ENCODE data around the gene CNTLN. TPM values are rescaled to one million over a fixed set of nuclear protein-coding genes. Genes with fewer than 3 reads are reported as not detected.

Gene CNTLN
- total RNA-seq, 1 donor, result 17.7 TPM

DNA sequence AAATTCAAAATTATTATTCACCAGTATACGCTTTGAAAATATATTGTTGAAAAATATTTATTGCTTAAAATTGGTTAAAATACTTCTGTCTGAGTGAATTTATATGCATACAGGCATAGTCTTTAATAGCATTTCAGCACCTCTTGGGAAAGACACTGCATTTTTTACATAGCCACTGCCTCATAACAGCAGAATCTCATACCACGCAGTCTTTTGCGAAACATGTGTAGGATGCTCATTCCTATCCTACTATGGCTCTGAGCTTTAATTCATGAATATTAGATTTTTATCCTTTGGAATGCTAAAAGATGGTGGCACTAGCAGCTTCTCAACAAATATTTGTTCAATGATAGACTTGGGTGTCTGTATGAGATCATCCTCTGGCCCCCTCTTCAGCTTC is 350.1 kb downstream of the CNTLN start:
- Histone ChIP-seq H3K4me2 (ENCODE audit: insufficient read depth, low read length) (no peak overlapping the region), H3K79me2 (ENCODE audit: insufficient read depth, low read length) (no peaks in the 10 kb centered on the region), H3K27me3 (ENCODE audit: insufficient read depth, low read length) (no peaks in the 10 kb centered on the region), H3K36me3 (ENCODE audit: insufficient read depth, low read length) (peaks cover 4% of the 10 kb centered on the region), H3K4me3 (ENCODE audit: insufficient read depth, low read length) (no peak overlapping the region), H3K4me1 (ENCODE audit: insufficient read depth, low read length) (no peaks in the 10 kb centered on the region), H2AFZ (ENCODE audit: low read length) (no peak overlapping the region), H3K27ac (ENCODE audit: low read depth, low read length) (no peak overlapping the region), H3K9me3 (ENCODE audit: low read depth, low read length) (no peaks in the 10 kb centered on the region), H4K20me1 (ENCODE audit: insufficient read depth, low read length) (no peaks in the 10 kb centered on the region)
- DNase-seq (ENCODE audit: insufficient read length, low spot score, missing footprints), result no peak
- TF ChIP-seq, protein P1, sequence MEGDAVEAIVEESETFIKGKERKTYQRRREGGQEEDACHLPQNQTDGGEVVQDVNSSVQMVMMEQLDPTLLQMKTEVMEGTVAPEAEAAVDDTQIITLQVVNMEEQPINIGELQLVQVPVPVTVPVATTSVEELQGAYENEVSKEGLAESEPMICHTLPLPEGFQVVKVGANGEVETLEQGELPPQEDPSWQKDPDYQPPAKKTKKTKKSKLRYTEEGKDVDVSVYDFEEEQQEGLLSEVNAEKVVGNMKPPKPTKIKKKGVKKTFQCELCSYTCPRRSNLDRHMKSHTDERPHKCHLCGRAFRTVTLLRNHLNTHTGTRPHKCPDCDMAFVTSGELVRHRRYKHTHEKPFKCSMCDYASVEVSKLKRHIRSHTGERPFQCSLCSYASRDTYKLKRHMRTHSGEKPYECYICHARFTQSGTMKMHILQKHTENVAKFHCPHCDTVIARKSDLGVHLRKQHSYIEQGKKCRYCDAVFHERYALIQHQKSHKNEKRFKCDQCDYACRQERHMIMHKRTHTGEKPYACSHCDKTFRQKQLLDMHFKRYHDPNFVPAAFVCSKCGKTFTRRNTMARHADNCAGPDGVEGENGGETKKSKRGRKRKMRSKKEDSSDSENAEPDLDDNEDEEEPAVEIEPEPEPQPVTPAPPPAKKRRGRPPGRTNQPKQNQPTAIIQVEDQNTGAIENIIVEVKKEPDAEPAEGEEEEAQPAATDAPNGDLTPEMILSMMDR (IDR thresholded peaks at IDR 0.05; ENCODE audit: extremely low read depth, low read depth, low read length), result no peak

GRCh38 chr9:17486396-17486795 is 351.6 kb downstream of the CNTLN start:
- H3K4me1 ChIP-seq (ENCODE audit: insufficient read depth, low read length), result no peaks in the 10 kb centered on the region
- no peaks in the 10 kb centered on the region for H3K27me3 ChIP-seq (ENCODE audit: insufficient read depth, low read length)
- no peaks in the 10 kb centered on the region for H3K9me3 ChIP-seq (ENCODE audit: low read depth, low read length)
- no peaks in the 10 kb centered on the region for H3K79me2 ChIP-seq (ENCODE audit: insufficient read depth, low read length)
- H4K20me1 ChIP-seq (ENCODE audit: insufficient read depth, low read length), result no peaks in the 10 kb centered on the region
- peaks cover 4% of the 10 kb centered on the region for H3K36me3 ChIP-seq (ENCODE audit: insufficient read depth, low read length)
- TF ChIP-seq, protein P1 (IDR thresholded peaks at IDR 0.05; ENCODE audit: extremely low read depth, low read depth, low read length), result no peak
- H3K4me3 ChIP-seq (ENCODE audit: insufficient read depth, low read length), result no peak overlapping the region
- H3K4me2 ChIP-seq (ENCODE audit: insufficient read depth, low read length), result no peak overlapping the region
- DNase-seq (ENCODE audit: insufficient read length, low spot score, missing footprints), result no peak
- no peak overlapping the region for H2AFZ ChIP-seq (ENCODE audit: low read length)
- H3K27ac ChIP-seq (ENCODE audit: low read depth, low read length), result no peak overlapping the region

GRCh38 chr9:17487467-17487866 is 352.6 kb downstream of the CNTLN start:
- Histone ChIP-seq H3K4me3 (ENCODE audit: insufficient read depth, low read length) (no peak overlapping the region), H3K4me2 (ENCODE audit: insufficient read depth, low read length) (no peak overlapping the region), H3K27me3 (ENCODE audit: insufficient read depth, low read length) (no peaks in the 10 kb centered on the region), H2AFZ (ENCODE audit: low read length) (no peak overlapping the region), H3K27ac (ENCODE audit: low read depth, low read length) (no peak overlapping the region), H4K20me1 (ENCODE audit: insufficient read depth, low read length) (no peaks in the 10 kb centered on the region), H3K36me3 (ENCODE audit: insufficient read depth, low read length) (peaks cover 4% of the 10 kb centered on the region), H3K9me3 (ENCODE audit: low read depth, low read length) (no peaks in the 10 kb centered on the region), H3K79me2 (ENCODE audit: insufficient read depth, low read length) (no peaks in the 10 kb centered on the region), H3K4me1 (ENCODE audit: insufficient read depth, low read length) (no peaks in the 10 kb centered on the region)
- no peak for DNase-seq (ENCODE audit: insufficient read length, low spot score, missing footprints)
- TF ChIP-seq, protein P1 (IDR thresholded peaks at IDR 0.05; ENCODE audit: extremely low read depth, low read depth, low read length), result no peak

DNA sequence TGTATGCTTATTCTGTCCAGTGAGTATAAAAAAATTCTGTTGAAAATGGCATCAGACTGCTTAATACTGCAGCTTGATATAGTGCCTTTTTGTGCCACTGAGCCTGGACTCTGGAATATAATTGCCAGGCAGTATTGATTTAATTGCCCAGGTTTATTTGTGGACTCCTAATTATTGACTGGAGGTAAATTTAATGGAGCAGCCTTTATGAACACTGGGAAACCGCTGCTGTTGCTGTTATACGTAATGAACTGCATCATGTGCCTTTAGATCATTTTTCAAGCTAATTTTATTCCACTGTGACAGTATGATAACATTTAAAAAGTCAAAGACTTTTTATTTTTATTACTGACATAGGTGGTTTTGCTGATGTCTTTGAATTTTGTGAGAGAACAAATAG is 353.8 kb downstream of the CNTLN start:
- H3K79me2 ChIP-seq (ENCODE audit: insufficient read depth, low read length), result no peaks in the 10 kb centered on the region
- H3K36me3 ChIP-seq (ENCODE audit: insufficient read depth, low read length), result peaks cover 4% of the 10 kb centered on the region
- no peaks in the 10 kb centered on the region for H3K9me3 ChIP-seq (ENCODE audit: low read depth, low read length)
- H3K27me3 ChIP-seq (ENCODE audit: insufficient read depth, low read length), result no peaks in the 10 kb centered on the region
- TF ChIP-seq, protein P1 (IDR thresholded peaks at IDR 0.05; ENCODE audit: extremely low read depth, low read depth, low read length), result no peak
- no peak overlapping the region for H3K4me2 ChIP-seq (ENCODE audit: insufficient read depth, low read length)
- H3K4me1 ChIP-seq (ENCODE audit: insufficient read depth, low read length), result no peaks in the 10 kb centered on the region
- no peak overlapping the region for H2AFZ ChIP-seq (ENCODE audit: low read length)
- H3K4me3 ChIP-seq (ENCODE audit: insufficient read depth, low read length), result no peak overlapping the region
- H3K27ac ChIP-seq (ENCODE audit: low read depth, low read length), result no peak overlapping the region
- no peak for DNase-seq (ENCODE audit: insufficient read length, low spot score, missing footprints)
- no peaks in the 10 kb centered on the region for H4K20me1 ChIP-seq (ENCODE audit: insufficient read depth, low read length)
